K562 (cell line): Measurements from ENCODE around the gene SUPT3H. TPM values are rescaled to one million over a fixed set of nuclear protein-coding genes. Genes with fewer than 3 reads are reported as not detected.

ENCODE experiments used
- ATAC-seq: fragments of 200-7000 bp; cut with Tn5 transposase; 3 replicates; pipeline ENCODE4 v1.9.1; 2020; ENCODE audit warnings: moderate library complexity
- BruUV-seq: library from RNA; stranded (reverse); fragments of 400-500 nt; replicated peaks from 2 replicates; lab custom pipeline; 2021; lab: Mats Ljungman, UMichigan
- CTCF ChIA-PET: fragments of 300-600 bp; formaldehyde crosslinking; extraction: SDS; loops from one replicate; lab custom pipeline; 2021; ENCODE audit warnings: low intra/inter-chr PET ratio; lab: Yijun Ruan, JAX
- POLR2A ChIA-PET: fragments of 300-600, 350-650 bp; sonication (Branson Sonifier 250); formaldehyde crosslinking; extraction: SDS; loops from one replicate; lab custom pipeline; 2021; ENCODE audit warnings: antibody characterized with exemption, inconsistent platforms; lab: Yijun Ruan, JAX
- DNase-seq, 4 experiments: peaks; one replicate each; pipeline versions ENCODE4 v3.0.0 to v3.0.0-alpha.2; 2011 to 2018; ENCODE audit warnings: low spot score in 3 of 4, mixed read lengths in 3 of 4; ENCODE audit errors: extremely low read depth in 1 of 4
- FAIRE-seq: peaks from 2 replicates; lab custom pipeline; 2011; peaks lifted over from hg19 to GRCh38; lab: Jason Lieb, UNC
- H2AFZ ChIP-seq: 2 replicates; pipeline ENCODE4 v1.6.0; 2011; ENCODE audit warnings: low read depth, low read length, control low read depth, inconsistent platforms
- H3K27ac ChIP-seq: fragments of 200-600 bp; 3 replicates; pipeline ENCODE4 v1.8.0; 2011; ENCODE audit warnings: low read depth, mild to moderate bottlenecking, control low read depth, inconsistent platforms, low read length, moderate library complexity, mixed read lengths; ENCODE audit errors: extremely low read depth
- H3K27me3 ChIP-seq, 2 experiments: fragments of 300-600 bp in 1 of 2; 2 replicates in 1 of 2; 3 replicates in 1 of 2; pipeline versions ENCODE4 v1.6.0 to v1.8.0; 2011; ENCODE audit warnings: inconsistent platforms in 2 of 2, low read length in 2 of 2, mild to moderate bottlenecking in 1 of 2, mixed read lengths in 1 of 2, moderate library complexity in 1 of 2; ENCODE audit not compliant: control insufficient read depth in 2 of 2, insufficient read depth in 2 of 2
- H3K36me3 ChIP-seq: fragments of 300-600 bp; 3 replicates; pipeline ENCODE4 v1.8.0; 2011; ENCODE audit warnings: mild to moderate bottlenecking, low read length, inconsistent platforms; ENCODE audit not compliant: control insufficient read depth, insufficient read depth
- H3K4me1 ChIP-seq, 2 experiments: fragments of 200-600 bp in 1 of 2; replicated peaks in 1 of 2; 2 replicates in 1 of 2; 3 replicates in 1 of 2; pipeline versions ENCODE4 v1.5.1 to v1.8.0; 2011; ENCODE audit warnings: inconsistent platforms in 2 of 2, low read length in 2 of 2, mild to moderate bottlenecking in 1 of 2, mixed read lengths in 1 of 2, moderate library complexity in 1 of 2; ENCODE audit not compliant: control insufficient read depth in 2 of 2, insufficient read depth in 2 of 2
- H3K4me2 ChIP-seq: 2 replicates; pipeline ENCODE4 v1.6.1; 2011; ENCODE audit warnings: low read length, control low read depth, inconsistent platforms, mixed read lengths; ENCODE audit not compliant: insufficient read depth
- H3K4me3 ChIP-seq: fragments of 200-600 bp; sonication (generic), shearing (Covaris generic); 2 replicates; pipeline ENCODE4 v1.5.1; 2016; ENCODE audit warnings: control low read depth, inconsistent platforms
- H3K79me2 ChIP-seq: fragments of 200-600 bp; 3 replicates; pipeline ENCODE4 v1.8.0; 2011; ENCODE audit warnings: low read length, inconsistent platforms; ENCODE audit not compliant: control insufficient read depth, insufficient read depth
- H3K9ac ChIP-seq, 2 experiments: 2 replicates each; pipeline versions ENCODE4 v1.6.0 to v1.6.1; 2011; ENCODE audit warnings: low read depth in 2 of 2, low read length in 2 of 2, control low read depth in 1 of 2, inconsistent platforms in 1 of 2, mild to moderate bottlenecking in 1 of 2, mixed read lengths in 1 of 2; ENCODE audit not compliant: insufficient read depth in 1 of 2
- H3K9me1 ChIP-seq: one replicate; pipeline ENCODE4 v1.6.0; 2011; ENCODE audit warnings: inconsistent platforms, mild to moderate bottlenecking, low read length, moderate library complexity; ENCODE audit not compliant: control insufficient read depth, insufficient read depth
- H3K9me3 ChIP-seq: replicated peaks from 2 replicates; pipeline ENCODE4 v1.5.1; 2011; ENCODE audit warnings: low read depth, low read length, inconsistent platforms; ENCODE audit not compliant: control insufficient read depth, insufficient read depth
- H4K20me1 ChIP-seq: replicated peaks from 2 replicates; pipeline ENCODE4 v1.6.1; 2011; ENCODE audit warnings: low read length, inconsistent platforms, mixed read lengths; ENCODE audit not compliant: control insufficient read depth, insufficient read depth
- C11orf30 ChIP-seq: fragments of 450-650 bp; IDR thresholded peaks from 2 replicates; pipeline ENCODE4 v1.6.1; 2016; ENCODE audit warnings: low read depth, mild to moderate bottlenecking
- MAFF ChIP-seq: IDR thresholded peaks from 2 replicates; pipeline ENCODE4 v1.6.1; 2012; ENCODE audit warnings: low read length, improper control_type of control experiment
- MAFG ChIP-seq: fragments of 450-650 bp; conservative IDR thresholded peaks from 2 replicates; pipeline ENCODE4 v1.6.1; 2016; ENCODE audit warnings: missing genetic modification characterization, missing compliant biosample characterization
- MYNN ChIP-seq, 2 experiments: sonication (generic); formaldehyde crosslinking in 1 of 2; IDR thresholded peaks; 2 replicates each; pipeline versions ENCODE4 v1.5.0 to v1.6.1; 2016 to 2020; ENCODE audit warnings: antibody characterized with exemption in 1 of 2, missing genetic modification reagents in 1 of 2
- NFE2 ChIP-seq: IDR thresholded peaks from 2 replicates; pipeline ENCODE4 v1.6.1; 2014; ENCODE audit warnings: antibody characterized with exemption, low read depth
- ZNF316 ChIP-seq: fragments of 450-650 bp; IDR thresholded peaks from 2 replicates; pipeline ENCODE4 v1.6.1; 2016
- ZNF512 ChIP-seq: IDR thresholded peaks from 2 replicates; pipeline ENCODE4 v1.6.1; 2016; ENCODE audit warnings: missing genetic modification characterization, missing compliant biosample characterization
- in situ Hi-C: fragments of 300-500 bp; cut with MboI; formaldehyde crosslinking; loops from 4 replicates; pipeline ENCODE4 v1.15.0; 2018; ENCODE audit warnings: inconsistent platforms, mixed read lengths
- intact Hi-C: fragments of 100-400 bp; cut with micrococcal nuclease; formaldehyde crosslinking; loops from 2 replicates; pipeline ENCODE4 v1.14.2; 2022
- polyA plus RNA-seq, 8 experiments: library from polyadenylated mRNA; depleted of rRNA in 4 of 8; stranded (reverse) in 5 of 8; unstranded in 3 of 8; fragments of >200 nt; fragmentation: Nextera tagmentation in 2 of 8; fragmentation: Illumina TruSeq in 1 of 8; extraction: Ambion mirVana in 2 of 8; extraction: Trizol in 1 of 8; gene quantifications; 2 replicates each; pipeline versions ENCODE4 v1.2.1 to v1.2.3, GENCODE V29; 2011 to 2014; ENCODE audit warnings: inconsistent platforms in 1 of 8, missing spikeins in 1 of 8
- total RNA-seq, 7 experiments: library from RNA; depleted of rRNA in 6 of 7; stranded (reverse); fragments of >200 nt in 6 of 7; fragmentation: Illumina TruSeq in 2 of 7; extraction: Trizol in 2 of 7; gene quantifications; 2 replicates each; pipeline versions ENCODE4 v1.2.1 to v1.2.3, GENCODE V29; 2011 to 2021; ENCODE audit warnings: low replicate concordance in 1 of 7

SUPT3H gene
- total and polyA plus RNA-seq, 9 of the 15 experiments (the other 6 are each of a cell fraction or from before 2014, with no cell fraction given) = 7.2 to 16.3 (median 11.9) TPM

GRCh38 chr6:45364466-45364865, 13.3 kb downstream of the SUPT3H start:
- CTCF ChIA-PET = no interaction called here
- BruUV-seq = no TSS peak

More at GRCh38 chr6:45364466-45364865, 13.3 kb downstream of the SUPT3H start:
- Histone ChIP-seq H3K4me1 (no peaks in the 10 kb centered on the region), H3K9me1 (no peaks in the 10 kb centered on the region), H2AFZ (no peak overlapping the region), H4K20me1 (no peaks in the 10 kb centered on the region), H3K27ac (no peak overlapping the region), H3K27me3 (no peaks in the 10 kb centered on the region), H3K4me2 (no peak overlapping the region), H3K9me3 (no peaks in the 10 kb centered on the region), H3K79me2 (no peaks in the 10 kb centered on the region), H3K36me3 (no peaks in the 10 kb centered on the region), H3K9ac (no peak overlapping the region), H3K4me3 (no peak overlapping the region)
- in situ Hi-C loops = no loop called here
- DNase-seq (no peak), ATAC-seq (no peak), FAIRE-seq (no peak)
- POLR2A ChIA-PET = interaction anchor here (0.7 to 2.1 kb wide), 2 partner anchors 13 to 538 kb away, joined by 3 to 7 read pairs; partner anchors contain the start of gene SUPT3H
- intact Hi-C loops = no loop called here
- TF ChIP-seq MAFG (tag) = peak; percentile 52
- no peak for TF ChIP-seq MYNN (IDR thresholded peaks at IDR 0.05)
- no peak for TF ChIP-seq MYNN (CRISPR knock-in tag; IDR thresholded peaks at IDR 0.05)
- peak; percentile 56; the same call in 1 of the 2 replicates for TF ChIP-seq C11orf30
- 0 out of 2 replicates have a peak, but pooled peaks have one; percentile 6 for TF ChIP-seq MAFF
- TF ChIP-seq NFE2 = peak; percentile 46
- peak; percentile 77 for TF ChIP-seq ZNF316
- TF ChIP-seq ZNF512 (tag) = no peak
